Left hindlimb (tissue), 1 donor: ENCODE results near the gene C1QL1.
A peak's percentile ranks its signal among the peaks of the same experiment; 100 is the strongest.
"Not testable (repeated sequence)": the region's sequence is repeated elsewhere in the genome, so short reads cannot be mapped to it uniquely, and the experiment has no call there.

Experiments
- DNase-seq: peaks from one replicate; pipeline ENCODE4 v3.0.0-alpha.2; 2018

C1QL1 gene

DNA sequence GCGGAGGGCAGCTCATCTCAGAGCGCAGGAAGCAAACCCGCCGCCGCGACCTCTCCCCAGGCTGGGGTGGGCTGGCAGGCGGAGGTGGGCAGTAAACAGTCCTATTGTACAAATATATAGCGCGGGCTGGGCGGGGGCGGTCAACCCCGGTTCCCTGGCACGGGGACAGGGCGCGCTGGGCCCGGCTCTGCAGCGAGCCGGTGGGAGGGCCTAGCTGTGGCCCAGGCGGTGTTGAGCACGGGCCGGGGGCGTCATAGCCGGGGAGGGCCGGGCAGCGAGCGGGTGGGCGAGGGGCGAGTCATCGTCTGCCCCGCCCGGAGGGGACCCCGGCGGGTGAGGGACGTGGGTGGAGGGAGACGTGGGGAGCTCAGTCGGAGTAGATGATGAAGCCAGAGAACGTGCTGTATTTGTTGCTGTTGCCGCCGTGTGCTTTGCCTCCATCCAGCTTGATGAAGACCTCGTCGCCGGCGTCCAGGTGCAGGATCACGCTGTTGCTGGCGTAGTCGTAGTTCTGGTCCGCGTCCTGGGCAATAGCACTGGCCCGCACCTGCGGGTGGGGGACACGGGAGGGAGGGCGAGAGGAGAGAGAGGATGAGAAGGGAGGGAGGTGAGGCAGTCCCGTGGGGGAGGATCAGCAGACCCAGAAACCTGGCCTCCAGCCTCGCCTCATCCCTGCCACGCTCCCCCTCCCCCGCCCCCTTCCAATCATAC lies 8.1 kb downstream of the C1QL1 start:
- DNase-seq = no peak

DNA sequence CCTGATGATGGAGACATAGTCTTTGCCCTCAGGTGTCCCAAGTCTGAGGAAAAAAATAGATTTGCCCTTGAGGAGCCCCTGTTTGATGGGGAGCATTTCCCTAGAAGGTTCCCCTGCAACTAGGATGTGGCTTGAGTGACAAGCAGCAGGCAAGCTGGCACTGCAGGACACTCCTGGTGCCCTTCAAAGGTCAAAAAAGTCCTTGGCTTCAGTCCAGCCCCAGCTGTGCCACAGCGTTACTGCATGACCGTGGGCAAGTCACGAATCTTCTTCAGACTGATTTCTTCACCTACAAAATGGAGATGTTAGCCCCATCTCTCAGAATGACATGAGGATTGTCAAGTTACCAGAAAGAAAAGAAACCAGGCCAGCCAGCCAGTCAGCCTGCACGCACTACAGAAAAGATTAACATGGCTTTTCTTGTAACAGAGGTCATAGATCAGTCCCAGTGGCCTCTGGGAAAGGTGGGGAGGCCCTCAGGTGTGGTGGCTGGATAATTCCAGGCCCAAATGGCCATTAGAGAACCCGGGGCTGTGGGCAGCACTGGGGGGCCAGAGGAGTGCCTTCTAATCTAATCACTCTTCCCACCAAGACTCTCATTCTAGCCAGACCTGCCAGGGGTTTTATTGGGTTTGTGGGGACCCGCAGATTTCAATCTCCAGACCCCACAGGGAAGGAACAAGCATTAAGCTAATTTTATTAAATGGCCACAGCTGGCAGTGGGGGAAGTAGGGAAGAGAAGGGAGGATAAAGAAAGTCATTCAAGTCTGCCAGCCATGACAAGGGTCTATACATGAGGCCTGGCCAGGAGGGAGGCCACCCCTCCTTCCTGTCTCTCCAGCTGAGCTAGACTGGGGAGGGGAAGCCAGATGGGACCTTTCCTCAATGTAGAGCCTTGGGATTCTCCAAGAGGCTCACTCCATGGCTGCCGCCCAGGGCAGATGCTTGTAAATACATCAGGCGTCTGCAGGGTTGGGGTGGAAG lies 10.8 kb downstream of the C1QL1 start:
- no peak for DNase-seq

GRCh38 chr17:44955674-44956425 lies 12.3 kb downstream of the C1QL1 start:
- DNase-seq = no peak

- no peak for DNase-seq
Measured at GRCh38 chr17:44952946-44953475, 15.1 kb downstream of the C1QL1 start.

GRCh38 chr17:44948315-44948795 lies 19.7 kb downstream of the C1QL1 start:
- no peak for DNase-seq

GRCh38 chr17:44947461-44948314 lies 20.4 kb downstream of the C1QL1 start, which contains the start of gene KIF18B:
Gene KIF18B (minus strand): TSS chr17:44947773. CDS start chr17:44936344, 11,429 bp downstream.
- peak; percentile 91 for DNase-seq

GRCh38 chr17:44945652-44946051 lies 22.5 kb downstream of the C1QL1 start:
- not testable (repeated sequence) for DNase-seq

- DNase-seq = no peak
Measured at GRCh38 chr17:44942456-44942855, 25.6 kb downstream of the C1QL1 start.

GRCh38 chr17:44941712-44942331 lies 26.3 kb downstream of the C1QL1 start:
- no peak for DNase-seq

GRCh38 chr17:44940768-44941167 lies 27.3 kb downstream of the C1QL1 start:
- no peak for DNase-seq

DNA sequence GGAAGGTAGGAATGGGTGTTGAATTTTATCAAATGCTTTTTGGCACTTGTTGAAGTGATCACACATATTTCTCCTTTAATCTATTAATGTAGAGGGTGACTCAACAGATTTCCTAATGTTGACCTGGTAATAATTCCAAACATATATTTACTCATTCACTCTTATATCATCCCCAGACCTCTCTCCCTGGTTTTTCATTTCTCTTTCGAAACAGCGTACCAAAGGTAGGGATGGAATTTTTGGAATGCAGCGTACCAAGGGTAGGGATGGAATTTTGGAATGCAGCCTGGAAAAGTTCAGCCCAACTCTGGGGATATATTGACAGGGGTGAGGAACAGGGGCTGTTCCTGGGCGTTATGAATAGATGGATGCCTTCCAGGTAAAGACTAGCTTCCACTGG lies 27.8 kb downstream of the C1QL1 start:
- DNase-seq = no peak

DNA sequence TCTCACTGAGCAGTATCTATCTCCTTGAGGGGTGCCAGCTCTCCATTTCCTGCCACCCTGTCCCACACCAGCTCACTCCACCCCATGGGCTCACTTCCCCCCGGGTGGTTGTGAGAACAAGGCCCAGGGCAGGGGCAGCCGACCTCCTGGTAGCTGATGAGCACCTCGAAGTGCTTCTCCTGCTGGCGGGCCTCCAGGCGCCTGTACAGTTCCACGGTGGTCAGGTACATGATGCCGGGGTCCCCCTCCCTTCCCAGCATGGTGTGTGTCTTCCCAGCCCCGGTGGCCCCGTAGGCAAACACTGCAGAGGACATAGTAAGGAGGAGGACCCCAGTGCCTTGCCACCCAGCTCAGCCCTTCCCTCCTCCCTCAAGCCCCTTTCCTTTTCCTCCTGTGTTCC lies 33.0 kb downstream of the C1QL1 start:
- DNase-seq = no peak

DNA sequence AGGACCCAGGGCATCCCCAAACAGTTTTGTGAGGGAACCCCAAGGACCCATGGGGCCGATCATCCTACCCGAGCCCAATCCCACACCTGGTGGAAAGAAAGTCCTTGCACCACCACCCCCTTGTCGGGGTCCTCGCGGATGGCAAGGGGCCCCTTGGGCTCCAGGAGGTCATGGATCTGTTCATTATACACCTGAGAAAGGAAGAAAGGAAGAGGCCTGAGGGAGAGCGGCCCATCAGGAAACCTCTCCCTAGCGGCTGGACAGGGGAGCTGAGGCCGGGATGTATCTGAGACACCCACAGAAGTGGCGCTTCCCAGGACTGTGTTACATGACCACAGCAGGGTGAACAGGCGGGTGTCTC lies 33.4 kb downstream of the C1QL1 start:
- DNase-seq = no peak

GRCh38 chr17:44933824-44934744 lies 34.0 kb downstream of the C1QL1 start:
- DNase-seq = no peak

GRCh38 chr17:44932787-44933097 lies 35.4 kb downstream of the C1QL1 start:
- no peak for DNase-seq

GRCh38 chr17:44932096-44932786 lies 35.9 kb downstream of the C1QL1 start:
- no peak for DNase-seq

DNA sequence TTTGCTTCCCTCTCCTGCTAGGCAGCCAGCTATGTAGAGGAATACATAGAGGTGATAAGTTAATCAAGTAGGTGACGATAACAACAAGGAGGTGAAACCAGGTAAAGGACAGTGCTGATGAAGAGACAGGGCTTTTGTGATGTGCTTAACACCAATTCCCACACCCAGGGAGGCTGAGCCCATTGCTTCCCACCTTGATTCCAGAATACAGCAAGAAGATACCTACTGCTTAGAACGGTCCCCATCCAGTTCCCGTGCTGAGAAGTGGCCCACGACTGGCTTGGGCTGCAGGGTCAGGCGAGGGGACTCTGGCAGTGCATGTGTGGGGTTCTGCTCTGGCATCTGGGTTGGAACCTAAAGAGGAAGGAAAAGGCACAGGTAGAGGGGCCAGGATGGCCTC lies 36.7 kb downstream of the C1QL1 start:
- DNase-seq = no peak

DNA sequence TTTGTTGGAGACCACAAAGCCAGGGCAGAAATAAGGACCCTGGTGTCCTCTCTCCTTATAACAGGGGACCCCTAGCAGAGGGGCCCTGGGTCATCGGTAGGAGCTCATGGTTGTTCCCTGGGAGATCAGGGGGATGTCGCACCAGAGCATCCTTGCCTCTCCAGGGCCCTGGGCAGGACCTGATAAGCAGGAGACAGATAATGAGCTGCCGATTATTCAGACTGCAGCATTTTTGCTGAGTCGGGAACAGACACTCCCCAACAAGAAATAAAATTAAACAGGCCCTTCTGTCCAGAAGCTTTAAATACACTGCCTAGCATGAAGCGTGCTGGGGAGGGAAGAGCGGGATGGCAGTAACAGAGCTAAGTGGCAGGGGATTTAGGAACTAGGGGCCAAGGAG lies 37.4 kb downstream of the C1QL1 start:
- DNase-seq = no peak

DNA sequence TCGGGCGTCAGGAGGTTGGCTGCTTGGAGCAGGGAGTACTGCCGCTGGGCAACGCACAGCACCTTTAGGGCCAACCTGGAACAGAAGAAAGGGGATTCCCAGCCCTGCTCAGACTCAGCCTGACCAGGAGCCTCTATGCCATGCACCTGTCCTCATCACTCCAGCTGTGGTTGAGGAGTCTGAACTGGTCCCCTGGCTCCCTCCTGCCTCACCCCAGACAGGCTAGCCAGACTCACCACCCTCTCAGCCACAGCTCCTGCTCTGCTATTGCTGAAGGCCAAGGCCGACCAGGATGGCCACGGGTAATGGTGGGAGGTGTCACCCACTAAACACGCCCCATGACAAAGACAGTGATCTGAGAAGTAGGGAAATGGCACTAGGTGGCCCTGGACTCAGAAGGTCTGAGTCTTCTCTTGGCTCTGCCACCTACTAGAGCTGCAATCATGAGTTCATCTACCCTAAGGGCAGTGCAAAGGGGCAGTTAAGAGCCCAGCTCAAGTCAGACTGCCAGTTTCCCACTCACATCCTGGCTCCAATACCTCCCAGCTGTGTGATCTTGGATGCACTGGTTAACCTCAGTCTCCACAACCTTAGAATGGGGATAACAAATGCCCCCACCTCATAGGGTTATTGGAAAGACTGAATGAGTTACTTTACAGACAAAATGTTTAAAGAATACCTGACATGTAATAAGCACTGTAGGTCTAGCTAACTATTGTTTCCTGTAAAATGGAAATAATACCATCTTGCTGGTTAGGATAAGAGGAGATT lies 39.0 kb downstream of the C1QL1 start:
- DNase-seq = no peak
